GM23338 (cell line): ENCODE measurements around the gene SULT1A1. TPM values are rescaled to one million over a fixed set of nuclear protein-coding genes. Genes with fewer than 3 reads are reported as not detected.
"Not testable (repeated sequence)": the region's sequence is repeated elsewhere in the genome, so short reads cannot be mapped to it uniquely, and the experiment has no call there.

Experiments used
- ATAC-seq: fragments of 200-7000 bp; cut with Tn5 transposase; 3 replicates; pipeline ENCODE4 v1.9.1; 2020
- DNase-seq: peaks from one replicate; pipeline ENCODE4 v3.0.0-alpha.2; 2015; ENCODE audit warnings: low spot score
- H2AFZ ChIP-seq: fragments of 200-600 bp; sonication (generic); 2 replicates; pipeline ENCODE4 v1.8.0; 2016; ENCODE audit warnings: antibody characterized with exemption, mild to moderate bottlenecking, moderate library complexity
- H3F3A ChIP-seq: fragments of 200-600 bp; sonication (generic); replicated peaks from 2 replicates; pipeline ENCODE4 v1.8.0; 2017; ENCODE audit warnings: antibody characterized with exemption, mixed run types, low read depth
- H3K27ac ChIP-seq: fragments of 200-600 bp; sonication (generic); 2 replicates; pipeline ENCODE4 v1.6.1; 2016; ENCODE audit warnings: low read depth
- H3K27me3 ChIP-seq: fragments of 200-600 bp; sonication (generic); 2 replicates; pipeline ENCODE4 v1.8.0; 2016; ENCODE audit warnings: mild to moderate bottlenecking, mixed run types, moderate library complexity; ENCODE audit not compliant: insufficient read depth
- H3K36me3 ChIP-seq: fragments of 200-600 bp; sonication (generic); 2 replicates; pipeline ENCODE4 v1.8.0; 2016; ENCODE audit warnings: mild to moderate bottlenecking; ENCODE audit not compliant: insufficient read depth
- H3K4me1 ChIP-seq: fragments of 200-600 bp; sonication (generic); 2 replicates; pipeline ENCODE4 v1.8.0; 2016; ENCODE audit warnings: mild to moderate bottlenecking, moderate library complexity; ENCODE audit not compliant: insufficient read depth
- H3K4me2 ChIP-seq: fragments of 200-600 bp; sonication (generic); 2 replicates; pipeline ENCODE4 v1.7.1; 2017; ENCODE audit warnings: mixed run types
- H3K4me3 ChIP-seq: fragments of 200-600 bp; sonication (generic); 2 replicates; pipeline ENCODE4 v1.6.1; 2016; ENCODE audit warnings: mixed run types
- H3K79me2 ChIP-seq: fragments of 200-600 bp; sonication (generic); replicated peaks from 2 replicates; pipeline ENCODE4 v1.8.0; 2017; ENCODE audit warnings: mild to moderate bottlenecking; ENCODE audit not compliant: insufficient read depth
- H3K9me2 ChIP-seq: fragments of 200-600 bp; sonication (generic); 2 replicates; pipeline ENCODE4 v1.8.0; 2017; ENCODE audit not compliant: insufficient read depth
- H4K20me1 ChIP-seq: fragments of 200-600 bp; sonication (generic); replicated peaks from 2 replicates; pipeline ENCODE4 v1.8.0; 2017; ENCODE audit warnings: mild to moderate bottlenecking; ENCODE audit not compliant: insufficient read depth
- H3K27ac Mint-ChIP-seq: 2 replicates; pipeline ENCODE4 v1.8.0; 2020; ENCODE audit warnings: inconsistent platforms, mild to moderate bottlenecking, moderate library complexity, mixed read lengths
- H3K27me3 Mint-ChIP-seq: 3 replicates; pipeline ENCODE4 v1.8.0; 2022; ENCODE audit warnings: low read depth, mild to moderate bottlenecking, moderate library complexity, mixed read lengths, inconsistent platforms; ENCODE audit not compliant: insufficient read depth, poor library complexity
- H3K36me3 Mint-ChIP-seq: 3 replicates; pipeline ENCODE4 v1.8.0; 2021; ENCODE audit warnings: low read depth, mild to moderate bottlenecking, inconsistent platforms, moderate library complexity, mixed read lengths
- H3K4me1 Mint-ChIP-seq: 3 replicates; pipeline ENCODE4 v1.8.0; 2020; ENCODE audit warnings: mild to moderate bottlenecking, inconsistent platforms, mixed read lengths
- H3K4me3 Mint-ChIP-seq: 3 replicates; pipeline ENCODE4 v1.8.0; 2021; ENCODE audit warnings: moderate library complexity, mild to moderate bottlenecking, inconsistent platforms, mixed read lengths
- H3K9me3 Mint-ChIP-seq: 3 replicates; pipeline ENCODE4 v1.8.0; 2020; ENCODE audit warnings: moderate library complexity, mild to moderate bottlenecking, inconsistent platforms, mixed read lengths
- polyA plus RNA-seq: library from polyadenylated mRNA; unstranded; fragments of >200 nt; fragmentation: Nextera tagmentation; extraction: Ambion mirVana; gene quantifications from 2 replicates; pipeline ENCODE4 v1.2.1, GENCODE V29; 2016
- total RNA-seq: library from RNA; depleted of rRNA; stranded (reverse); fragments of >200 nt; shearing (Covaris generic); gene quantifications from 2 replicates; pipeline ENCODE4 v1.2.3, GENCODE V29; 2014
- TF ChIP-seq, protein P1 (sequence below): IDR thresholded peaks from one replicate; pipeline ENCODE4 v1.6.1; 2018; ENCODE audit warnings: antibody characterized with exemption; ENCODE audit not compliant: unreplicated experiment
- TF ChIP-seq, protein P2 (sequence below), 2 experiments: fragments of 200-600 bp in 1 of 2; sonication (generic) in 1 of 2; conservative IDR thresholded peaks; 2 replicates each; pipeline versions ENCODE4 v1.5.1 to v1.6.1; 2016 to 2017; ENCODE audit warnings: antibody characterized with exemption in 2 of 2, low read depth in 2 of 2, mild to moderate bottlenecking in 2 of 2, moderate library complexity in 1 of 2

Gene SULT1A1
- total and polyA plus RNA-seq, 2 experiments from 2014 or later = 1.7 to 2.4 TPM

DNA sequence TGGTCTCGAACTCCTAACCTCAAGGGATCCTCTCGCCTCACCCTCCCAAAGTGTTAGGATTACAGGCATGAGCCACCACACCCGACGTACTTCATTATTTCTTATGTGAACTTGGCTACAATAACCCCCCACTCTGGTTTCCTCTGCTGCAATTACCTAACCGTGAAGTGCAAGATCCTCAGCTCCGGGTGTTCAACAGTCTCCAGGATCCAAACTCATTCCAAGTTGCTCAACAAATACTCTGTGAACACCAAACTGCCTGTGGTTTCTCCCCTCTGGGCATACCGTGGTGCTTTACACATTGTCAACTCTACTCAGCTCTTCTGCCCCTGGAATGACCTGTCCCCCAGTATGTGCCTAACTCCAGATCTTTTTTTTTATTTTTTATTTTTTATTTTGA lies 6.8 kb upstream of the SULT1A1 start (continued):
- TF ChIP-seq, protein P1, sequence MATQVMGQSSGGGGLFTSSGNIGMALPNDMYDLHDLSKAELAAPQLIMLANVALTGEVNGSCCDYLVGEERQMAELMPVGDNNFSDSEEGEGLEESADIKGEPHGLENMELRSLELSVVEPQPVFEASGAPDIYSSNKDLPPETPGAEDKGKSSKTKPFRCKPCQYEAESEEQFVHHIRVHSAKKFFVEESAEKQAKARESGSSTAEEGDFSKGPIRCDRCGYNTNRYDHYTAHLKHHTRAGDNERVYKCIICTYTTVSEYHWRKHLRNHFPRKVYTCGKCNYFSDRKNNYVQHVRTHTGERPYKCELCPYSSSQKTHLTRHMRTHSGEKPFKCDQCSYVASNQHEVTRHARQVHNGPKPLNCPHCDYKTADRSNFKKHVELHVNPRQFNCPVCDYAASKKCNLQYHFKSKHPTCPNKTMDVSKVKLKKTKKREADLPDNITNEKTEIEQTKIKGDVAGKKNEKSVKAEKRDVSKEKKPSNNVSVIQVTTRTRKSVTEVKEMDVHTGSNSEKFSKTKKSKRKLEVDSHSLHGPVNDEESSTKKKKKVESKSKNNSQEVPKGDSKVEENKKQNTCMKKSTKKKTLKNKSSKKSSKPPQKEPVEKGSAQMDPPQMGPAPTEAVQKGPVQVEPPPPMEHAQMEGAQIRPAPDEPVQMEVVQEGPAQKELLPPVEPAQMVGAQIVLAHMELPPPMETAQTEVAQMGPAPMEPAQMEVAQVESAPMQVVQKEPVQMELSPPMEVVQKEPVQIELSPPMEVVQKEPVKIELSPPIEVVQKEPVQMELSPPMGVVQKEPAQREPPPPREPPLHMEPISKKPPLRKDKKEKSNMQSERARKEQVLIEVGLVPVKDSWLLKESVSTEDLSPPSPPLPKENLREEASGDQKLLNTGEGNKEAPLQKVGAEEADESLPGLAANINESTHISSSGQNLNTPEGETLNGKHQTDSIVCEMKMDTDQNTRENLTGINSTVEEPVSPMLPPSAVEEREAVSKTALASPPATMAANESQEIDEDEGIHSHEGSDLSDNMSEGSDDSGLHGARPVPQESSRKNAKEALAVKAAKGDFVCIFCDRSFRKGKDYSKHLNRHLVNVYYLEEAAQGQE = no peak

DNA sequence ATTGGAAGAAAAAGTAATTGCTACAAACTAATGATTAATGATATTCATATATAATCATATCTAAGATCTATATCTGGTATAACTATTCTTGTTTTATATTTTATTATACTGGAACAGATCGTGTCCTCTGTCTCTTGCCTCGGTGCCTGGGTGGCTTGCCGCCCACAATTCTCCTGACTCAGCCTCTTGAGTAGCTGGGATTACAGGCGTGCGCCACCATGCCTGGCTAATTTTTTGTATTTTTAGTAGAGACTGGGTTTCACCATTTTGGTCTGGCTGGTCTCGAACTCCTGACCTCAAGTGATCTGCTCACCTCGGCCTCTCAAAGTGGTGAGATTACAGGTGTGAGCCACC lies 6.4 kb upstream of the SULT1A1 start:
- not testable (repeated sequence) for H3K36me3 Mint-ChIP-seq, H3K9me3 Mint-ChIP-seq, ATAC-seq, H4K20me1 ChIP-seq, H3K27me3 Mint-ChIP-seq, H3K9me2 ChIP-seq, H3K27ac ChIP-seq, H3K4me3 ChIP-seq, H3K4me3 Mint-ChIP-seq, H3K27ac Mint-ChIP-seq, H3K4me2 ChIP-seq, H3K27me3 ChIP-seq, H3K79me2 ChIP-seq, H3F3A ChIP-seq, DNase-seq, H2AFZ ChIP-seq, H3K36me3 ChIP-seq
- H3K4me1 ChIP-seq = peaks cover 11% of the 10 kb centered on the region
- H3K4me1 Mint-ChIP-seq = peaks cover 17% of the 10 kb centered on the region

DNA sequence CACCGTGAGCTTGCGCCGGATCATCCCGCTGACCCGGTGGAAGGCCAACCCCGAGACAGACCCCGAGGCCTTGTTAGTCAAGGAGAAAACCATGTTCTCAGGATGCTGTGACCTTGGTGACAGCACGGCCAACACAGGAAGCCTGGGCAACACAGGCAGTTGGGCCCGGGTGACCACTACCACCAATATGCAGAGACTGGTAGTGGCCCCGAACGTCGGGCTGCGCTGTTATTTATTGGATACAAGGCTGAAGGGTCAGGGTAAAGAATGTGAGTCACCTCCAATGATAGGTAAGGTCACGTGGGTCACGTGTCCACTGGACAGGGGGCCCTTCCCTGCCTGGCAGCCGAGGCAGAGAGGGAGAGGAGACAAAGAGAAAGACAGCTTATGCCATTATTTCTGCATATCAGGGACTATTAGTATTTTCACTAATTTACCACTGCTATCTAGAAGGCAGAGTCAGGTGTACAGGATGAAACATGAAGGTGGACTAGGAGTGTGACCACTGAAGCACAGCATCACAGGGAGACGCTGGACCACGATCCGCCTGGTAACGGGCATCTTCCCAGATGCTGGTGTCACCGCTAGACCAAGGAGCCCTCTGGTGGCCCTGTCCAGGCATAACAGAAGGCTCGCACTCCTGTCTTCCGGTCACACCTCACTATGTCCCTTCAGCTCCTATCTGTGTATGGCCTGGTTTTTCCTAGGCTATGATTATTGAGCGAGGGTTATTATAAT lies 5.8 kb upstream of the SULT1A1 start:
- not testable (repeated sequence) for H2AFZ ChIP-seq, H3K4me3 Mint-ChIP-seq
- H3K4me1 ChIP-seq = peaks cover 11% of the 10 kb centered on the region

DNA sequence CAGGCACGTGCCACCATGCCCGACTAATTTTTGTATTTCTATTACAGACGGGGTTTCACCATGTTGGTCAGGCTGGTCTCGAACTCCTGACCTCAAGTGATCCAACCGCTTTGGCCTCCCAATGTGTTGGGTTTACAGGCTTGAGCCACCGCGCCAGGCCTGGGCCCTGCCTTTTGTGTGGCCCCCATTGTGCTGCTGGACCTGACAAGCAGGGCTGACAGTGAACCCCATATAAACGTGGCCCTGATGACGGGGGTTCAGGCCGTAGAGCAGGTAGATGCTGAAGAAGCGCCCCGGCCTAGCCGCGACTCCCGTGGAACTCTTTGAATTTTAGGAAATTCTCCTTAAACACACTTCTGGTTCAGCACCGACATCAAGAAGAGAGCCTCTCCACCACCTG lies 4.7 kb upstream of the SULT1A1 start:
- not testable (repeated sequence) for ATAC-seq, H3K9me2 ChIP-seq, H3K9me3 Mint-ChIP-seq, H4K20me1 ChIP-seq, H3K27me3 Mint-ChIP-seq, H3K79me2 ChIP-seq, H2AFZ ChIP-seq, H3F3A ChIP-seq, H3K27ac ChIP-seq, DNase-seq, H3K4me2 ChIP-seq, H3K36me3 Mint-ChIP-seq, H3K27me3 ChIP-seq, H3K27ac Mint-ChIP-seq, H3K36me3 ChIP-seq, H3K4me3 ChIP-seq, H3K4me3 Mint-ChIP-seq
- H3K4me1 ChIP-seq = peaks cover 11% of the 10 kb centered on the region
- peaks cover 27% of the 10 kb centered on the region for H3K4me1 Mint-ChIP-seq

More for the DNA sequence above, 5.8 kb upstream of the SULT1A1 start:
- not testable (repeated sequence) for H3K36me3 ChIP-seq, H3K9me3 Mint-ChIP-seq, H3K27ac Mint-ChIP-seq, H3K27me3 ChIP-seq, H3K4me3 ChIP-seq, H3F3A ChIP-seq, H3K36me3 Mint-ChIP-seq, H4K20me1 ChIP-seq, ATAC-seq, H3K9me2 ChIP-seq, H3K79me2 ChIP-seq, H3K27ac ChIP-seq, H3K4me2 ChIP-seq, H3K27me3 Mint-ChIP-seq
- DNase-seq = peak; percentile 54
- peaks cover 21% of the 10 kb centered on the region for H3K4me1 Mint-ChIP-seq
- TF ChIP-seq, protein P2, sequence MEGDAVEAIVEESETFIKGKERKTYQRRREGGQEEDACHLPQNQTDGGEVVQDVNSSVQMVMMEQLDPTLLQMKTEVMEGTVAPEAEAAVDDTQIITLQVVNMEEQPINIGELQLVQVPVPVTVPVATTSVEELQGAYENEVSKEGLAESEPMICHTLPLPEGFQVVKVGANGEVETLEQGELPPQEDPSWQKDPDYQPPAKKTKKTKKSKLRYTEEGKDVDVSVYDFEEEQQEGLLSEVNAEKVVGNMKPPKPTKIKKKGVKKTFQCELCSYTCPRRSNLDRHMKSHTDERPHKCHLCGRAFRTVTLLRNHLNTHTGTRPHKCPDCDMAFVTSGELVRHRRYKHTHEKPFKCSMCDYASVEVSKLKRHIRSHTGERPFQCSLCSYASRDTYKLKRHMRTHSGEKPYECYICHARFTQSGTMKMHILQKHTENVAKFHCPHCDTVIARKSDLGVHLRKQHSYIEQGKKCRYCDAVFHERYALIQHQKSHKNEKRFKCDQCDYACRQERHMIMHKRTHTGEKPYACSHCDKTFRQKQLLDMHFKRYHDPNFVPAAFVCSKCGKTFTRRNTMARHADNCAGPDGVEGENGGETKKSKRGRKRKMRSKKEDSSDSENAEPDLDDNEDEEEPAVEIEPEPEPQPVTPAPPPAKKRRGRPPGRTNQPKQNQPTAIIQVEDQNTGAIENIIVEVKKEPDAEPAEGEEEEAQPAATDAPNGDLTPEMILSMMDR (conservative IDR thresholded peaks at IDR 0.05; ENCODE audit: low read depth in 2 of 2) = peak; percentile 69 to 75

DNA sequence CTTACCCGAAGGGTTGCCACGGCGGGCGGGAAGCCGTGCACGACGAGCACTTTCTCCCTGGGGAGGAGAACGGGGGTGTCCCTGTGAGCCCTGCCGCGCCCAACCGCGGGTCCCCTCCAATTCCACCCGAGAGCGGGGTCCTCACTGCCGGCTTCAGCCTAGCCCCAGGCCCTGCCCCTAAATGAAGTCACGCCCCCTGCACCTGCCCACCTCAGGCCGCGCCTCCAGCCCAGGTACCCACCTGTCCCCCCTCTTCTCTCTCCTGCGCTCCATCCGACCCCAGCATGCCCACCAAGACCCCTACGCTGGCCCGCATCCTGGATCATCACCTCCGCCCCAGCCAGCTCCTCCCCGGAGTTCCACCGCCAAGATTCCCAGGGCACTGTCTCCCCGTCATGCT lies 4.1 kb upstream of the SULT1A1 start:
- H3K4me3 Mint-ChIP-seq, H3K9me2 ChIP-seq, H3F3A ChIP-seq, H3K27ac ChIP-seq, H3K27me3 ChIP-seq, H3K9me3 Mint-ChIP-seq, H3K36me3 Mint-ChIP-seq, H3K27ac Mint-ChIP-seq, H4K20me1 ChIP-seq, H3K79me2 ChIP-seq, H3K36me3 ChIP-seq, H3K27me3 Mint-ChIP-seq, H3K4me2 ChIP-seq, H2AFZ ChIP-seq: not testable (repeated sequence)
- ATAC-seq = peak; percentile 64
- H3K4me1 Mint-ChIP-seq = peaks cover 32% of the 10 kb centered on the region
- peak; percentile 59 for DNase-seq
- peaks cover 11% of the 10 kb centered on the region for H3K4me1 ChIP-seq
- H3K4me3 ChIP-seq = peak overlapping the region; percentile 40; the same call in 1 of the 2 replicates
